ENCODE measurements around the gene EPHA6. TPM values are rescaled to one million over a fixed set of nuclear protein-coding genes. Genes with fewer than 3 reads are reported as not detected.
"Not testable (repeated sequence)": the region's sequence is repeated elsewhere in the genome, so short reads cannot be mapped to it uniquely, and the experiment has no call there.

The EPHA6 gene
- total RNA-seq, 1 donor from 2014 or later, result not detected

DNA sequence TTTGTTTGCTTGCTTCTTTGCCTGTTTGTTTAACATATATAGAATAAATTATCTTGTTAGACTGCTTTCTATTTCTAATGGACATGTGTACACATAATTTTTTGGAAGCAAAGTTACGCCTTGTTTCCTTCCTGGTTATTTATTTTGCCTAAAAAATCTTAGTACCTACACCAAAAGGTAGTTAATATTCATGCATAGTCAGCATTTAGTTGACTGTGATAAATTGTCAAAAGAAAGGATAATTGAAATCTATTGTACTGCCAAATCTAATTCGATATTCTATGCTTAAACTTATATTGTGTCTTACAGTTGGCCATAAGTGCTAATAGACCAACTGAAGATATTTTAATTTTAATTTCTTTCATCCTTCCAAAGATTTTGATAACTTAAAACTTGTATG is 716.3 kb downstream of the EPHA6 start:
- Histone ChIP-seq H3K36me3 (no peaks in the 10 kb centered on the region), H3K9me3 (no peaks in the 10 kb centered on the region), H3K27me3 (no peaks in the 10 kb centered on the region), H3K4me3 (no peak overlapping the region), H3K27ac (no peak overlapping the region), H3K4me1 (no peaks in the 10 kb centered on the region)
- TF ChIP-seq, protein P1, sequence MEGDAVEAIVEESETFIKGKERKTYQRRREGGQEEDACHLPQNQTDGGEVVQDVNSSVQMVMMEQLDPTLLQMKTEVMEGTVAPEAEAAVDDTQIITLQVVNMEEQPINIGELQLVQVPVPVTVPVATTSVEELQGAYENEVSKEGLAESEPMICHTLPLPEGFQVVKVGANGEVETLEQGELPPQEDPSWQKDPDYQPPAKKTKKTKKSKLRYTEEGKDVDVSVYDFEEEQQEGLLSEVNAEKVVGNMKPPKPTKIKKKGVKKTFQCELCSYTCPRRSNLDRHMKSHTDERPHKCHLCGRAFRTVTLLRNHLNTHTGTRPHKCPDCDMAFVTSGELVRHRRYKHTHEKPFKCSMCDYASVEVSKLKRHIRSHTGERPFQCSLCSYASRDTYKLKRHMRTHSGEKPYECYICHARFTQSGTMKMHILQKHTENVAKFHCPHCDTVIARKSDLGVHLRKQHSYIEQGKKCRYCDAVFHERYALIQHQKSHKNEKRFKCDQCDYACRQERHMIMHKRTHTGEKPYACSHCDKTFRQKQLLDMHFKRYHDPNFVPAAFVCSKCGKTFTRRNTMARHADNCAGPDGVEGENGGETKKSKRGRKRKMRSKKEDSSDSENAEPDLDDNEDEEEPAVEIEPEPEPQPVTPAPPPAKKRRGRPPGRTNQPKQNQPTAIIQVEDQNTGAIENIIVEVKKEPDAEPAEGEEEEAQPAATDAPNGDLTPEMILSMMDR (IDR thresholded peaks at IDR 0.05), result no peak
- no peak for ATAC-seq
- DNase-seq, result no peak
- intact Hi-C loops (cut with DNase I), result no loop called here

DNA sequence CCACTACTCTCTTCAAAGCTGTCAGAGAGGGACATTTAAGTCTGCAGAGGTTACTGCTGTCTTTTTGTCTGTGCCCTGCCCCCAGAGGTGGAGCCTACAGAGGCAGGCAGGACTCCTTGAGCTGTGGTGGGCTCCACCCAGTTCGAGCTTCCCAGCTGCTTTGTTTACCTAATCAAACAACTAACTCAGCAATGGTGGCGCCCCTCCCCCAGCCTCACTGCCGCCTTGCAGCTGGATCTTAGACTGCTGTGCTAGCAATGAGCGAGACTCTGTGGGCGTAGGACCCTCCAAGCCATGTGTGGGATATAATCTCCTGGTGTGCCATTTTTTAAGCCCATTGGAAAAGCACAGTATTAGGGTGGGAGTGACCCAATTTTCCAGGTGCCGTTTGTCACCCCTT is 733.2 kb downstream of the EPHA6 start:
- DNase-seq; intact Hi-C loops (cut with DNase I); H3K36me3 ChIP-seq; H3K9me3 ChIP-seq; H3K4me1 ChIP-seq; H3K27me3 ChIP-seq; H3K27ac ChIP-seq; H3K4me3 ChIP-seq; ATAC-seq: not testable (repeated sequence)

DNA sequence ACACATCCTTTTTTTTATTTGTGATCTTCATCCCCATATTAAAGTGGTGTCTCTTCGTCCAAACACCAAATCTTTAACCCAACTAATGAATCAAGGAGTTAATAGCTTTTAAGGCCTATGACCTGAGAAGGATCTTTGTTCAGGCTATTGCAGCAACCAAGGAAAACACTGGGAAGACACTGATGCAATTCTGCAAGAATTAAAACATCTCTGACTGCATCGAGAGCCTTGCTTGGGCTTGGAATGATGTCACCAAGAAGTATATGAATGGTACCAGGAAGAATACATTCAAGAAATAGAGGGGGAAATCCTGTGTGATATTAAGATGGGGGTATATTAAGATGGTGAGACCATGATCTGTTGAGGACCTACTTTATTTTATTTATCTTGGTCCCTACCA is 736.0 kb downstream of the EPHA6 start:
- DNase-seq (no peak), ATAC-seq (no peak)
- intact Hi-C loops (cut with DNase I), result no loop called here
- Histone ChIP-seq H3K27ac (no peak overlapping the region), H3K27me3 (no peaks in the 10 kb centered on the region), H3K4me1 (no peaks in the 10 kb centered on the region), H3K36me3 (no peaks in the 10 kb centered on the region), H3K9me3 (no peaks in the 10 kb centered on the region), H3K4me3 (no peak overlapping the region)
- TF ChIP-seq, protein P1 (IDR thresholded peaks at IDR 0.05), result no peak

DNA sequence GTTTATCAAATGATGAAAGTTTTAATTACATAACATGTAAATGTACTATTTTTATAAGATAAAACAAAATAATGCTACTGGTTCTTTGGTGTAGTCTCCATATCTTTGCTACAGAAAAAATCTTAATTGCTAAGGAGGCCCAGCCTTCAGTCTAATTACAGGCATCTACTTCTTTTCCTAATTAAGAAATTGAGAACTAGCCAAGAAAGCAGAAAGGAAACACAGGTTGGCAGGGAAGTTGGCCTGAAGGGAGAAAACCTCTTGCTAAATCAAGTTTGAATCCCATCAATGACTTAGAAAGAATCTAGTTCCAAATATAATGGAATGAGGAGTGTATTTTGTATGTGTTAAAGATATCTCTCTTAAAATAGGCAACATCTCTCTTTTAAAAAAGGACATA is 737.8 kb downstream of the EPHA6 start:
- Histone ChIP-seq H3K27ac (no peak overlapping the region), H3K9me3 (no peaks in the 10 kb centered on the region), H3K27me3 (no peaks in the 10 kb centered on the region), H3K4me1 (no peaks in the 10 kb centered on the region), H3K36me3 (no peaks in the 10 kb centered on the region), H3K4me3 (no peak overlapping the region)
- DNase-seq, result no peak
- intact Hi-C loops (cut with DNase I), result no loop called here
- ATAC-seq, result no peak
- TF ChIP-seq, protein P1 (IDR thresholded peaks at IDR 0.05), result no peak

DNA sequence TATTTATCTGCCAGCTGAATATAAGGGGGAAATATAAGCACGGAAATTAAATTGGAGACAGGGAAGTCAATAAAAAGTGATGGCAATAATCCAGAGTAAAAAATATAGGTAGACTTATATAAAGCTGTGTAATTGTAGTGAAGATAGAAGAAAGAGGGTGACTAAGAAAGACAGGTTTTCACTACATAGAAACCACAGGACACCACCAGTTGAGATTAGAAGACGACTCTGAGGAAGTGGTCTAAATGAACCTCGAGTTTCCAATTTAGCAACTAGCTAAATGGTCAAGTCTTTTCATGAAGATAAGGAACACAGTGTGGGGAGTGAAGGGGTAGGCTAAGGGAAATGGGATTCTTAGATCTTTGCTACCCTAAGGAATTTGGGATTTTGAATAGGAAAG is 761.3 kb downstream of the EPHA6 start:
- H3K4me1 ChIP-seq, result no peaks in the 10 kb centered on the region
- H3K27me3 ChIP-seq, result no peaks in the 10 kb centered on the region
- no peak for DNase-seq
- no peaks in the 10 kb centered on the region for H3K36me3 ChIP-seq
- H3K27ac ChIP-seq, result no peak overlapping the region
- intact Hi-C loops (cut with DNase I), result no loop called here
- no peak overlapping the region for H3K4me3 ChIP-seq
- TF ChIP-seq, protein P1 (IDR thresholded peaks at IDR 0.05), result no peak
- no peaks in the 10 kb centered on the region for H3K9me3 ChIP-seq
- no peak for ATAC-seq

DNA sequence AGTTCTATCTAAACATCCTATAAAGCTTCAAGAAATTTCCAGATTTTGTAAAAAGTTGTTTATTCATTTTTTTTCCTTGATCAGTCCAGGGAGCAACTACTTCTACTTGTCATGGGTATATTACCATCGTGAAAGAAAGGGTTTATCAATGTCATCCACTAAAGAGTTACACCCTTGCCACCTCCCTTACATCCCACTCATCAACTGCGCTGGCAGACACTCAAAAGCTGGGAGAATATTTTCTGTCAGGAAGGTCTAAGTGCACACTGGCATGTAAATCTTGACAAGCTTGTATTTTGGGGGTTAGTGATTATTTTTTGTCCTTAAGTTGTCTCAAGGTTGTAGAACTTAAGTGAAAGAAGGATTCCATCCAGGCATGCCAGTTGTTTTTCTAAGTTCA is 761.8 kb downstream of the EPHA6 start:
- DNase-seq, result no peak
- H3K4me3 ChIP-seq, result no peak overlapping the region
- H3K4me1 ChIP-seq, result no peaks in the 10 kb centered on the region
- no peaks in the 10 kb centered on the region for H3K9me3 ChIP-seq
- no peaks in the 10 kb centered on the region for H3K36me3 ChIP-seq
- ATAC-seq, result no peak
- TF ChIP-seq, protein P1 (IDR thresholded peaks at IDR 0.05), result no peak
- H3K27me3 ChIP-seq, result no peaks in the 10 kb centered on the region
- intact Hi-C loops (cut with DNase I), result no loop called here
- no peak overlapping the region for H3K27ac ChIP-seq
